T-helper 2 cell treated with Interferon-gamma antibody and Interleukin-4, amounts not matched to agents 5 μg/mL and 100 μg/mL, for 36 hours (primary cell): ENCODE measurements around the gene MAPKAP1.

Source experiments
- DNase-seq: peaks from one replicate; pipeline ENCODE4 v3.0.0; 2021; ENCODE audit warnings: low spot score
- H3K27ac Mint-ChIP-seq: one replicate; pipeline ENCODE4 v1.8.0; 2021; ENCODE audit warnings: mild to moderate bottlenecking, mixed read lengths
- H3K27me3 Mint-ChIP-seq: one replicate; pipeline ENCODE4 v1.8.0; 2021; ENCODE audit warnings: low read depth, mixed read lengths
- H3K36me3 Mint-ChIP-seq: one replicate; pipeline ENCODE4 v1.8.0; 2021; ENCODE audit warnings: low read depth, mixed read lengths
- H3K4me1 Mint-ChIP-seq: one replicate; pipeline ENCODE4 v1.8.0; 2021; ENCODE audit warnings: low read depth, mixed read lengths
- H3K4me3 Mint-ChIP-seq: one replicate; pipeline ENCODE4 v1.8.0; 2022; ENCODE audit warnings: mild to moderate bottlenecking, moderate library complexity, mixed read lengths
- H3K9me3 Mint-ChIP-seq: one replicate; pipeline ENCODE4 v1.8.0; 2021; ENCODE audit warnings: mixed read lengths

The MAPKAP1 gene

GRCh38 chr9:125540497-125540896 is 166.5 kb downstream of the MAPKAP1 start:
- no peaks in the 10 kb centered on the region for H3K27me3 Mint-ChIP-seq
- no peak overlapping the region for H3K27ac Mint-ChIP-seq
- no peak for DNase-seq
- no peaks in the 10 kb centered on the region for H3K4me1 Mint-ChIP-seq
- no peaks in the 10 kb centered on the region for H3K9me3 Mint-ChIP-seq
- H3K36me3 Mint-ChIP-seq = peaks cover 8% of the 10 kb centered on the region
- no peak overlapping the region for H3K4me3 Mint-ChIP-seq

- Mint-ChIP-seq H3K36me3 (peaks cover 8% of the 10 kb centered on the region), H3K4me1 (no peaks in the 10 kb centered on the region), H3K27ac (peak overlapping the region; percentile 11), H3K9me3 (no peaks in the 10 kb centered on the region), H3K4me3 (no peak overlapping the region), H3K27me3 (no peaks in the 10 kb centered on the region)
- DNase-seq = no peak
Observed at GRCh38 chr9:125538092-125538473, 168.9 kb downstream of the MAPKAP1 start.

GRCh38 chr9:125537442-125538091 is 169.4 kb downstream of the MAPKAP1 start:
- DNase-seq = no peak
- Mint-ChIP-seq H3K27me3 (no peaks in the 10 kb centered on the region), H3K4me1 (no peaks in the 10 kb centered on the region), H3K4me3 (no peak overlapping the region), H3K27ac (peak overlapping the region; percentile 11), H3K9me3 (no peaks in the 10 kb centered on the region), H3K36me3 (peaks cover 8% of the 10 kb centered on the region)

- Mint-ChIP-seq H3K36me3 (peaks cover 8% of the 10 kb centered on the region), H3K9me3 (no peaks in the 10 kb centered on the region), H3K4me3 (no peak overlapping the region), H3K4me1 (no peaks in the 10 kb centered on the region), H3K27ac (no peak overlapping the region), H3K27me3 (no peaks in the 10 kb centered on the region)
- DNase-seq = no peak
Observed at GRCh38 chr9:125536776-125537175, 170.2 kb downstream of the MAPKAP1 start.

- H3K27me3 Mint-ChIP-seq = no peaks in the 10 kb centered on the region
- H3K4me1 Mint-ChIP-seq = peaks cover under 1% of the 10 kb centered on the region
- H3K9me3 Mint-ChIP-seq = no peaks in the 10 kb centered on the region
- no peak overlapping the region for H3K4me3 Mint-ChIP-seq
- no peak overlapping the region for H3K27ac Mint-ChIP-seq
- peaks cover 8% of the 10 kb centered on the region for H3K36me3 Mint-ChIP-seq
- no peak for DNase-seq
Observed at GRCh38 chr9:125536167-125536772, 170.7 kb downstream of the MAPKAP1 start.

- H3K4me3 Mint-ChIP-seq = no peak overlapping the region
Observed at GRCh38 chr9:125534971-125535701, 171.9 kb downstream of the MAPKAP1 start.

GRCh38 chr9:125532812-125533594 is 174.0 kb downstream of the MAPKAP1 start:
- H3K9me3 Mint-ChIP-seq = no peaks in the 10 kb centered on the region
- H3K4me1 Mint-ChIP-seq = peaks cover 20% of the 10 kb centered on the region
- DNase-seq = no peak
- no peak overlapping the region for H3K4me3 Mint-ChIP-seq
- H3K27ac Mint-ChIP-seq = no peak overlapping the region
- peaks cover 4% of the 10 kb centered on the region for H3K36me3 Mint-ChIP-seq
- H3K27me3 Mint-ChIP-seq = no peaks in the 10 kb centered on the region

More at GRCh38 chr9:125534971-125535701, 171.9 kb downstream of the MAPKAP1 start:
- no peaks in the 10 kb centered on the region for H3K9me3 Mint-ChIP-seq
- H3K27me3 Mint-ChIP-seq = no peaks in the 10 kb centered on the region
- H3K27ac Mint-ChIP-seq = no peak overlapping the region
- DNase-seq = no peak
- H3K36me3 Mint-ChIP-seq = peaks cover 8% of the 10 kb centered on the region
- peaks cover 9% of the 10 kb centered on the region for H3K4me1 Mint-ChIP-seq

GRCh38 chr9:125532412-125532811 is 174.6 kb downstream of the MAPKAP1 start:
- H3K27me3 Mint-ChIP-seq = no peaks in the 10 kb centered on the region
- H3K36me3 Mint-ChIP-seq = peaks cover 2% of the 10 kb centered on the region
- DNase-seq = no peak
- H3K4me3 Mint-ChIP-seq = no peak overlapping the region
- H3K27ac Mint-ChIP-seq = no peak overlapping the region
- H3K4me1 Mint-ChIP-seq = peaks cover 23% of the 10 kb centered on the region
- H3K9me3 Mint-ChIP-seq = no peaks in the 10 kb centered on the region

GRCh38 chr9:125529589-125530515 is 177.2 kb downstream of the MAPKAP1 start:
- Mint-ChIP-seq H3K9me3 (no peaks in the 10 kb centered on the region), H3K4me1 (peaks cover 26% of the 10 kb centered on the region), H3K27ac (peak overlapping the region; percentile 70), H3K27me3 (no peaks in the 10 kb centered on the region), H3K4me3 (peak overlapping the region; percentile 2), H3K36me3 (peaks cover 7% of the 10 kb centered on the region)
- no peak for DNase-seq

- no peak for DNase-seq
- Mint-ChIP-seq H3K36me3 (peaks cover 9% of the 10 kb centered on the region), H3K4me1 (peaks cover 32% of the 10 kb centered on the region), H3K27ac (peak overlapping the region; percentile 24), H3K27me3 (no peaks in the 10 kb centered on the region), H3K9me3 (no peaks in the 10 kb centered on the region), H3K4me3 (peak overlapping the region; percentile 2)
Observed at GRCh38 chr9:125529107-125529506, 177.9 kb downstream of the MAPKAP1 start.

- peaks cover 14% of the 10 kb centered on the region for H3K36me3 Mint-ChIP-seq
- peaks cover 45% of the 10 kb centered on the region for H3K4me1 Mint-ChIP-seq
- no peak overlapping the region for H3K27ac Mint-ChIP-seq
- no peak overlapping the region for H3K4me3 Mint-ChIP-seq
- no peaks in the 10 kb centered on the region for H3K27me3 Mint-ChIP-seq
- H3K9me3 Mint-ChIP-seq = no peaks in the 10 kb centered on the region
- DNase-seq = no peak
Observed at GRCh38 chr9:125527471-125528002, 179.5 kb downstream of the MAPKAP1 start.

GRCh38 chr9:125525921-125526631 is 180.9 kb downstream of the MAPKAP1 start:
- no peaks in the 10 kb centered on the region for H3K27me3 Mint-ChIP-seq
- H3K4me1 Mint-ChIP-seq = peaks cover 57% of the 10 kb centered on the region
- DNase-seq = no peak
- H3K9me3 Mint-ChIP-seq = no peaks in the 10 kb centered on the region
- no peak overlapping the region for H3K27ac Mint-ChIP-seq
- H3K36me3 Mint-ChIP-seq = peaks cover 21% of the 10 kb centered on the region
- no peak overlapping the region for H3K4me3 Mint-ChIP-seq
